Stimulated activated CD8-positive, alpha-beta memory T cell treated with anti-CD3 and anti-CD28 coated beads, Interleukin-12 subunit alpha, Interleukin-12 subunit beta, amount 100 ng/mL, for 24 hours (primary cell): ENCODE measurements around the gene FBXO38.

Source experiments
- DNase-seq: peaks from one replicate; pipeline ENCODE4 v3.0.0-alpha.2; 2020; ENCODE audit errors: extremely low read depth

FBXO38 gene, protein sequence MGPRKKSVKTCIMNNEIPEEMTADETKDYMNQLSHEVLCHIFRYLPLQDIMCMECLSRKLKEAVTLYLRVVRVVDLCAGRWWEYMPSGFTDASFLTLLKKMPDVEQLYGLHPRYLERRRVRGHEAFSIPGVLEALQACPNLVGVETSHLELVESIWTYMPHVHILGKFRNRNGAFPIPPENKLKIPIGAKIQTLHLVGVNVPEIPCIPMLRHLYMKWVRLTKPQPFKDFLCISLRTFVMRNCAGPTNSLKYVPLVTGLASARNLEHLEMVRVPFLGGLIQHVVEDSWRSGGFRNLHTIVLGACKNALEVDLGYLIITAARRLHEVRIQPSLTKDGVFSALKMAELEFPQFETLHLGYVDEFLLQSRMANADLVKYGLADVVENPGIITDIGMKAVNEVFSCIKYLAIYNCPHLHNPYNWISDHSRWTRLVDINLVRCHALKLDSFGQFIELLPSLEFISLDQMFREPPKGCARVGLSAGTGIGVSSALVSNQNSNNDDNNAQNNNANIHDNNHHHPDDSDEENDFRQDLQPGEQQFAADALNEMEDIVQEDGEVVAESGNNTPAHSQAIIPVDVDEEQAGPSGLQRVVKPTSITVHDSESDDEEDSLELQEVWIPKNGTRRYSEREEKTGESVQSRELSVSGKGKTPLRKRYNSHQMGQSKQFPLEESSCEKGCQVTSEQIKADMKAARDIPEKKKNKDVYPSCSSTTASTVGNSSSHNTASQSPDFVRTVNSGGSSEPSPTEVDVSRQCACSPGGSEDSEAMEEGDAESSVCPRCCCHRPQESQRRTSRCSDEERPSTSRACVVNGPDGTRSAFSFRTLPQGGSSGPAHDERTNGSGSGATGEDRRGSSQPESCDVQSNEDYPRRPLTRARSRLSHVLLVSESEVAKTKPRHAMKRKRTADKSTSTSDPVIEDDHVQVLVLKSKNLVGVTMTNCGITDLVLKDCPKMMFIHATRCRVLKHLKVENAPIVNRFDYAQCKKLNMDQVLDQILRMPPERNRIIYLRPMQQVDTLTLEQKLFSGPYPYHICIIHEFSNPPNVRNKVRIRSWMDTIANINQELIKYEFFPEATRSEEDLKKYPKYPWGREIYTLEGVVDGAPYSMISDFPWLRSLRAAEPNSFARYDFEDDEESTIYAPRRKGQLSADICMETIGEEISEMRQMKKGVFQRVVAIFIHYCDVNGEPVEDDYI

DNA sequence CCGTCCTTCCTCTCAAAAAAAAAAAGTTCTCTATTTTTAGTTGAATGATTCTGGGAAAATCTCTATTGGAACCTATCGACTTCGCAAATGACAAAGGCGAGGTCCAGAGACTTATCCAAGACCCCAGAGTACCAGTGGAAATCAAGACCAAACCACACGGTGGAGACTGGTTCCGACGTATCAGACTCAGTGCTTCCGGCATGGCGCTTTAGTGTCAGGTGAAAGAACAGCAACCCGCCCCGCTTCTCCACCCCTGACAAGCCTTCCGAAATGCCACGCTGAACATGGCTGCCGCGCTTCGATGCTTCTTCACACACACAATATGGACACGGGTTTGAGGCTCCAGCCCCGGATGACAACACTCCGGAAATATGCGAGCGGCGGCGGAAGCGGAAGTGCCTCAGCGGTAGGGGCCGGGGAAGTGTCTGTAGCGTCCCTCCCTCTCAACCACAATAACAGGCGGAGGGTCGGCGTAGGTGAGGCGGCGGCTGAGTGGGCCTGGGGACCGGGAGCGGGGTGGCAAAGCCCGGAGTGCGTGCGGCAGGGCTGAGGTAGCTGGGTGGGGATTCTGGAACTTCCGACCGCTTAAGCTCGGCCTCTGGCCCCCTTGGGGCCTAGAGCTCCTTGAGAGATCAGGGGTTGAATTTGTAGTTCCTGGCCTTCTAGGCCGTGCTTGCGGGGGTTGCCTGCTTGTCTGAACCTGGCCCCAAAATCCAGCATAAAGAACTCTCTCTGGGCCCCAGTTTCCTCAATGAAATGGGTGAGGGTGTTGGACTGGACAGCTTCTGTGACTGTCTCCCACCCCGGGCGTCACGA is at the start of gene FBXO38:
Gene FBXO38 (plus strand): TSS at position 395 of the 816 bp plus-strand sequence. CDS start 10,819 bp downstream, outside the sequence.
- DNase-seq: peak; percentile 89

DNA sequence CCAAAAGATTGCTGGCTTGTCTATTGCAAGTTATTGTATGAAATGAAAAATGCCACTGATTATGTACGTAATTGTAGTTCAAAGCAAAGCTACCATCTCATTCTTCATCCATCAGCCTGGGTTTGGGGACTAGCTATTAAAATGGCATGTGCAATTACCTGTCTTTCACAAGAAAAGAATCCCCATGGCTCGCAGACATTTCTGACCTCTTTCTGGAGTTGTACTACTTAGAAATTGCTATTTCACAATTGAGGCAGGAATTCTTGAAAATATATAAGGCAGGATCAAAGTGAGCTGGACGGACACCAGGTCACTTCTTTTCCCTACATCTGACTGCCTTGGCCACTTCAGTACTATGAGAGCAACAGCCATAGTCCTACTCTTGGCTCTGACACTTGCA is 48.5 kb upstream of the FBXO38 start, which contains the start of gene SPINK9:
Gene SPINK9 (plus strand): TSS at position 301 of the 400 bp plus-strand sequence. CDS start 55 bp downstream, at position 356.
- DNase-seq: no peak

DNA sequence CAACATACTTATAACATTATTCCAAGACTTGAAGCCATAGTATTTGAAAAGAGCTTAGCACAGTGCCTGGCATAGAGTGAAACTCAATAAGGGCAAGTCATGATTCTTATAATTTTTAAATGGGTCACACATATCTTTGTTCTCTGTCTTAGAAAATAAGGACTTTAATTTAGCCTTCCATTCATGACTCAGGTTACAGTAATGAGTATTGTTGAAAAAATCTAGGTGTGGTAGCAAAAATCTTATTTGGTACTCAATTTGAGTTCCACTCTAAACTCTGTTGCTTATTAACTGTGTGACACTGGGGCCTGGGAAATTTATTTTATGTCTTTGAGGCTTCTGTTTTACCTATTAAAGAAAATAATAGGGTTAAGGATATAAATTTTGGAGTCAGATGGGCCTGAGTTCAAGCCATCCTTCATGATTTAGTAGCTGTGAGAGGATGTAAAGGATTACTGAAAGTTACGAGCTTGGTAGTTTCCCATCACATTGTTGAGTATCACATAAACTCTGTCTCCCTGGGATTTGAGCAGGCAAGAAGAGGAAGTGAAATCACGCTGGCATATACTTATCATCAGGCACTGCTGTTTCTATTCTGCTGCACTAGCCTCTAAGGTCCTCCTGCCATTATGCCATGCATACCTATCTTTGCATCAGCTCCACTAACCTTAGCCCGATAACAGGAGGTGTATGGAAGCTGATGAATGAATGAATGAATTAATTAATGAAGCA is 46.9 kb upstream of the FBXO38 start:
- DNase-seq: no peak

DNA sequence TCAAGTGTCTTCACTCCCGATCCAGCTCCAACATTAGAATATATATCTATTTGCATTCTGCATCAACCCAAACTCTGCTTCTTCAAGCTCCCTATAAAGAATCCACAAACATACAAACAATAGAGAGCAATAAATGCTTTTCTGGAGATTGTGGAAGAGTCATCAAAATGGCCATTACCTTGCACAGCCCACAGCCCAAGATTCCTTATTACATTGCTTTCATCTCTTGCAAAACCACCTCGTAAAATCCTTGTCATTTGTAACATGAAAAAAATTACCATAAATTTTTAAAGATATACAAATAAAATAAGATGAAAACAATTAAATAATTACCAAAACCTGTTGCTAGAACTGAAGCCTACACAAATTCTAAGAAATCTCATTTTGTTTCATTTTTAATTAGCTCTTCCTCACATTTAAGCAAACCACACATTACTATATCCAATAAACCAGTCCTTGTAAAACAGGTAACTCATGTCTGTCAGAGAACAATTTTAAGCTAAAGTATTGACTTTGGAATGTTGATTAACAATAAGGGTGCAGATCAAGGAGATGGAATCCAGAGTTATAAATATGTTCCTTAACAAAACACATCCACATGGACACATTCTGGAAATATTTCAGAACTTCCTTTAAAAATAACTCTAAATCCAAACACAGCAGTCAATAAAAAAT is 41.2 kb upstream of the FBXO38 start:
- no peak for DNase-seq

DNA sequence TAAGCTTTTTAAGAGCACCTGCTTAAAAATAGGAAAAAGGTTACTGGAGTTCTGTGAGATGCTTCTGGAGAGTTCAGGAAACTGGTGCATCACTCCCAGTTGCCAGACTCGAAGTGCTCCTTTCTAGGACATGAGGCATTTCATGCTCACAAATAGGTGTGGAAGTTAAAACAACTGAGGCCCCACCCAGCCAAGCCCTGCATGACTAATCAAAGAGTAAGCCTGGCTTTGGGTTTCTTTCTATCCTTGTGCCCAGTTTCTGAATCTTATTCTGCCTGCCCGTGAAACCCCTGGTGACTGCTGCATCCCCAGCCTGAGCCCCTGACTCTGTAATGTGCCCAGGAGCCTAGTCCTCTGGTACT is 40.7 kb upstream of the FBXO38 start:
- no peak for DNase-seq

DNA sequence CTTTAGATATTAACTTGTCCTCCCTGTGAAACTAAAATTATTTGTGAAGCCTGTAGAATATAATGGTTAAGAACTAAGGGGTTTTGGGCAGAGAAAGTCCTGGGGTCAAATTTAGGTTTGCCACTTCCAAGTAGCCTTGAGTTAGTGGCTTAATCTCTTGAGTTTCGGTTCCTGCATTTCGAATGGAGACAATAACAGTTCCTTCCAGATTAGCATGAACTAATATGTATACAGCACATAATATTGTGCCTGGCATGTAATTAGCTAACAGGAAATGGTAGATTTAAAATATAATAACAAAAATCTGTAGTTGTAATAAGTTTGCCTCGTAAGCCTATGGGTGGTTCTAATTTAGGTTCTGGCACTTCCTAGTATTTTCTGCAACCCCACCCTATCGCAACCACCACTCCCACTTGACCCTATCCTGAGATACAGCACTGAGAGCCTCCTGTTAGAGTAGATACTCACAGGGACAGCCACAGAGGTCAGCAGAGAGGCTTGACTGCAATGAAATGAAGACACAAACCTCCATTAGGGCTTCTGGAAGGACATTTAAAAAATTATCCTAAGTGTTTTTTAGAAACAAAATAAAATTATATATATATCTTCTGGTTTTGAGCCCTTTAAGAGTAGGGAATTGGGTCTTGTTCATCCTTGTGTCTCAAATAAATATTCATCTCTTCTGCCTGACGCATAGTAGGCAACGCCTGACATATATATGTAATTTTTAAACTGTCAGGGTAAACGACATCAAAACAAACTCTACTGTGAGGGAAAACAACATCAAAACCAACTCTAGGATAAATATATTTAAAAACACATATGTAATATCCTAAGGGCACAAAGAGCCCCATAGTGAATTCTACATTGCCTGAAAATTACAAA is 39.9 kb upstream of the FBXO38 start:
- DNase-seq: no peak

DNA sequence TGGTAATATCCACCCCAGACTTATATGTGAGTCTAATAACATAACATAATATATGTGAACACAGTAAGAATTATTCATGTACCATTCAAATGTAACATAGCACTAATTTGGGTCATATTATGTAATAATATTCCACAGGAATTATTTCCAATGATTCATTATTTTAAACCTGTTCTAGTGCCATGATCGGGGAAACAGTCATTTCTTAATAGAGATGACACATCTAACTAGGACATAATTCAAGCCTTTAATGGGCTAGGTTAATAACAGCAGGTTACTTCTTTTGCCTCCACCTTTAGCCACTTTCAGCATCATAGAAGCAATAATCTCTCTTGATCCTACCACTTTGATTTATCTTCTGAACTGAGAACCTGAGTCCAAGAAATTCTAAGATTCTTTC is 36.1 kb upstream of the FBXO38 start:
- DNase-seq: no peak

DNA sequence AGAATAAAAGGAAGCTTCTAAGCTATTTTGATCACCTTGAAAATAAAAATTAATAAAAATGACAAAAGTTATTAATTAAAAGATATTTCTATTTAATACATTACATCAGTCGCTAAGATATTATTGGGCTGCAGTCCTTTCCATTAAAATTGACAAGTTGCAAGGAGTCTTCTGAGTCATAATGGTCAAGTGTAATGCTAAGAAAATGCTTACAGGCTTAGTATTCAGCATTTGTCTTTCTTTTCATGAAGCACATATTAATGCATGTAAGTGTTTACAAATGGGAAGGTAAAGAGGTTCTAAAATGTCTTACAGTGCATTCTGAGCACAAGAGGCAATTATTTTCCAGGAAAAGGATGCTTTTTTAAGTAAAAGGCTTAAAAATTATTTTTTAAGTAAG is 31.1 kb upstream of the FBXO38 start:
- DNase-seq: no peak

DNA sequence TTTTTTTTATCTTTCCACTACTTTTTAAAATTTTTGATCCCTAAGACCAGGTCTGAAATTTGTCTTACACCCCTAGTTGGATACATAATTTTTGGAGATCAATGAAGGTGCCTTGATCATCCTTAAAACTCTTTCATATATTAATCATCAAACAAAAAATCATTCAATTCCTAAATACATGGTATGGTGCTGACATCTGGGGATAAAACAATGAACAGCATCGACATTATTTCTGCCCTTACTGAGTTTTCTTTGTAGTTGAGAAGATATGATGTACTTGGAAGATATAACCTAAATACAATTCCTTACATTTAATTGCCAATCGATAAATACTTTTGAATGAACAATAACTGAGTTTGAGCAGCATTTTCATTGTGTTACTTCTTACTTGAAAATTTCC is 30.1 kb upstream of the FBXO38 start:
- no peak for DNase-seq

DNA sequence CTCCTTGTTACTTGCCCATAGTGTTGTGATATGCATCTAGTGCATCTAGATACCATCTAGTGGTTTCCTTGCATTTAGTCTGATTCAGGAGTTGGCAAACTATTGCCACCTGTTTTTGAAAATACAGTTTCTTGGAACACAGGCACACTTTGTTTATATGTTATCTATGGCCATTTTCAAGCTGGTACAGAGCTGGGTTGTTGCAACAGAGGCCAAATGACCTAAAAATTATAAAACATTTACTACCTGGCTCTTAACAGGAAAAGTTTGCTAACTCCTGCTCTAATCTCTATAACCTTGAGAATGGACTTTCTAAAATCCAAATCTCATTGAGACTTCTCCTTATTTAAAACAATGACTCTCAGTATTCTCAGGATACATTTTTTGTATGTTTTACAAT is 19.4 kb upstream of the FBXO38 start:
- no peak for DNase-seq

DNA sequence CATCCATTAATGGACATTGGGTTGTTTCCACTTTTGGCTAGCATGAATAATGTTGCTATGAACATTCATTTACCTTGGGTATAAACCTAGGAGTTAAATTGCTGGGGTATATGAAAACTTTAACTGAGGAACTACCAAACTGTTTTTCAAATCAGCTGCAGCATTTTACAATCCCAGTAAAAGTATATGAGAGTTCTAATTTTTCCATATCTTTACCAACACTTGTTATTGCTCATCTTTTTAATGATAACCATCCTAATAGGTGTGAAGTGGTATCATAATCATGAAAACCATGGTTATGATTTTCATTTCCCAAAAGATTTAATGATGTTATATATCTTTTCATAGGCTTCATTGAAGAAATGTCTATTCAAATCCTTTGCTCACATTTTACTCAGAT is 15.5 kb upstream of the FBXO38 start:
- DNase-seq: no peak

DNA sequence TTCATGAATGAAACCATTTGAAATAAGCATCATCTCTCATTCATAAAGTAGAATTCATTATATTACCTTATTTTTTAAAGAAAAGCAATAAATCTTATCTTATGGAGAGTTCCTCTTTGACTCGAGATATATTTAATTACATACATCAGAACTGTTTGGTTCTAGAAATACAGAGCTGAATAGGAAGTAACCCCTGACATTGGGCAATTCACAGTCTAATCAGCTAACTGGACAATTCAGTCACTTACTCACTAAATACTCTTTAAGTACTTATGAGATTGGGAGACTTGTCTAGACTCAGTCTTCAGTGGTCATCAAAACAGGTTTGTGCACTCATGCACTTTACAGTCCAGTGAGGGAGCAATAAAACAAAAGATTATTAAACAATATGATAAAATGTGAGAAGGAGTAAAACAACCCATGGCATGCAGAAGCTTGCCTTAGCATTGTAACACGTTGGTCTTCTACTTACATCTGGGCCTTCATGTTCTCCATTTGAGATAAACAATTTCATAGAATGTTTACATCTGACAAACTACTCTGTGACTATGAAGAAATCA is 11.5 kb upstream of the FBXO38 start:
- DNase-seq: no peak

DNA sequence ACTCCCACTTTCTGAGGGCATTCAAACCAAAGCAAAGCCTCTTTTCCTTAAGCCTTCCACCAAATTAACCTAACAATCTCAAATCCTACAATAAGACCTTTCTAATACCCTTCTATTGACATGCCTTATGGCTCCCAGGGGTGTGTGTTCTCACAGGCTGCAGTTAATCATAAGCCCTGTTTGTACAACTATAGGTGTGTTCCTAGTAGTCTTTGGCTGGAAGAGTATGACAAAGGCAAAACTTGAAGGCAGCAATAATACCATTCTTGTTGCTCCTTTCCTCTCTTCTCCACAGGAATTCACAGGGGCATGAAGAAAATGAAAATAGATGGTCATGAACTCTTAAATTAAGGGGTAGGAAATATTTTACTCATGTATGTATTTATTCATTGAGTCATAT is 10.9 kb upstream of the FBXO38 start:
- DNase-seq: no peak

DNA sequence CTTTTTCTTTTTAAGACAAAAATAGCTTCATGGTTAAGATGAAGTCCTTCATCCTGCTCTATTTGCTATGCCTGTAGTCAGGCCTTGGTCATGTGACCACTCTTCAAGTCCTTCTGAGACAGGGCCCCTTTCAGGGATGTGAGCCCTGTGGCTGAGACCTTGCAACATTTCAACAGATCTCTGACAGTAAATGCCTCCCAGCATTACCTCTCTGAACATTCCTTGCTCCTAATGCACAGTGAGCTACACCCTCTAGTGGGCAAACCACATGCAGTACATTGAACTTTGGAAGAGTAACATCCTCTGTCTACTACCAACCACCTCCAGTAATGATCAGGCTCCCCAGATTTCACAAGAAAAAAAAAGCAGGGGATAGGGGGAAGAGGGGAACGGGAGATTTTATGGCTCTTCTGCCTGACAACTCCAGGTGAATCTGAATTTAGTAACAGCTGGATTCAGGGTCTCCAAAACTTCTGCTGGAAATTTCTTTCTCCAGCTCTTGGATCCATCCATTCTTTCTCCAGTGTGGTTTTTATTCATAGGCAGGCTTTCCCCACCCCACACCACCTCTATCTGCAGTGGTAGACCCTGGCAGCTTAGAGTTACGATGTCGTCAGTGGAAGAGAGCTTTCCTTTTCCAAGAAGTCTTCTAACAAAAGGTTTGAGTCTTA is 8.9 kb upstream of the FBXO38 start:
- DNase-seq: no peak

DNA sequence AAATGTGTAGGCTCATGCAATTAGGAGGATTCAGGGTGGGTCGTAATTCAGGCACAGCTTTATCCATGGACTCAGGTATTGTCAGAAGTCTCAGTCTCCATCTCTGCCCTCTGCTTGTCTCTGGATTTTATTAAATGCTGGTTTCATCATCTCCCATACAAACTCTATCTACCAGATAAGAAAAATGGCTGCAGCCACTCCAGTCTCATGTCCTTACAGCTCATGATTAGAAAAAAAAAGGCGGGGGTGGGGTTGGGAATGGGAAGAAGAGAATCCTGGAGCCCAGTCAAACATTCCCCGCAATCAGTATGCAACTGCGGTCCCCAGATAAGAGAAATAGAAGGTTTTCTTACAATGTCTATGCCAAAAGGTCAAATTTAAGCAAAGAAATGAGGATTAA is 7.6 kb upstream of the FBXO38 start:
- no peak for DNase-seq

DNA sequence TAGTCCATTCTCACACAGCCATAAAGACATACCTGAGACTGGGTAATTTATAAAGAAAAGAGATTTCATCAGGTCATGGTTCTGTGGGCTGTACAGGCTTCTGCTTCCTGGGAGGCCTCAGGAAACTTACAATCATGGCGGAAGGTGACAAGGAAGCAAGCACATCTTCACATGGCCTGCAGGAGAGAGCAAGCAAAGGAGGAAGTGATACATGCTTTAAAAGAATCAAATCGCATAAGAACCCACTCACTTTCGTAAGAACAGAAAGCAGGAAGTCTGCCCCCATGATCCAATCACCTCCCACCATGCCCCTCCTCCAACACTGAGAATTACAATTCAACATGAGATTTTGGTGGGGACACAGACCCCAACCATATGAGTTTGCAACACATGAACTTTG is 5.1 kb upstream of the FBXO38 start:
- DNase-seq: no peak

DNA sequence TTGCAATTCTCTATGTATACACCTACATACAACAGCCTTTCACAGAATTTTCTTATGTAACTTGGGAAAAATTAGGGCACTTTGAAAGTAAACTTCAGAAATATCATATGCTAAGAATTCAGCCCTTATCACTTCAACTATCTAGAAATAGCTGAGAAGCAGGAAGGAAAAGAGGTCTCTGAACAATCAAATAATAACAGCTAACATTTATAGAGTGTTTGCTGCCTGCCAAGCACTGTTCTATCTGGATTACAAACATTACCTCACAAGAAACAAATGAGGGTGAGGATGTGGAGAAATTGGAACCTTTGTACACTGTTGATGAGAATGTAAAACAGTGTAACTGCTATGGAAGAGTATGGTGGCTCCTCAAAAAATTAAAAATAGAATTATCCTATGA is 4.4 kb upstream of the FBXO38 start:
- DNase-seq: no peak

DNA sequence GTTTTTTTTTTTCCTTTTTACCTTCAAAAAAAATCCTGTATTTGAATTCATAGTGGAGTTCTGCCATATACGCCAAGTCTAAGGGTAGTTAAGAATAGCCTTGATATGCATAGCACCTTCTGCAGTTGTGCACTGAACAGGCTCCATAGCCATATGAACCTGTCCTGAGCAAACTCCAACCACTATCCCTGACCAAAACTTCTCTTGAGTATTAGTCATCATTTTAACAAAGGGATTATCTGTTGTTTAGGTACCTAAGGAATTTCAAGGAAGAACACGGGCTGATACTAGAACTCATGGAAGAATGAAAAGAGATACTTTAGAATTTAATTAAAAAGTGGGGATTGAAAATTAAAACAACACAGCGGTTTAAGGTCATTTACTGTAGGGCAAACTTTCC is 1.9 kb upstream of the FBXO38 start:
- DNase-seq: no peak
